Astrocyte (in vitro differentiated cells and primary cell): Measurements from ENCODE around the gene NLRX1. TPM values are rescaled to one million over a fixed set of nuclear protein-coding genes. Genes with fewer than 3 reads are reported as not detected.
A peak's percentile ranks its signal among the peaks of the same experiment; 100 is the strongest.
"Not testable (repeated sequence)": the region's sequence is repeated elsewhere in the genome, so short reads cannot be mapped to it uniquely, and the experiment has no call there.

Experiments
- DNase-seq: peaks from one replicate; pipeline ENCODE4 v3.0.0-alpha.2; 2010; ENCODE audit warnings: low read depth
- FAIRE-seq: peaks from 2 replicates; lab custom pipeline; 2011; peaks lifted over from hg19 to GRCh38; lab: Jason Lieb, UNC
- H2AFZ ChIP-seq: 2 replicates; pipeline ENCODE4 v1.6.0; 2012; ENCODE audit warnings: low read depth, low read length, inconsistent platforms
- H3K27ac ChIP-seq: 2 replicates; pipeline ENCODE4 v1.5.1; 2011; ENCODE audit warnings: low read depth, low read length, inconsistent platforms
- H3K27me3 ChIP-seq: 2 replicates; pipeline ENCODE4 v1.6.0; 2011; ENCODE audit warnings: low read length, inconsistent platforms; ENCODE audit not compliant: insufficient read depth
- H3K36me3 ChIP-seq: 2 replicates; pipeline ENCODE4 v1.5.1; 2011; ENCODE audit warnings: low read length, inconsistent platforms; ENCODE audit not compliant: insufficient read depth
- H3K4me1 ChIP-seq: 2 replicates; pipeline ENCODE4 v1.5.1; 2011; ENCODE audit warnings: low read length, inconsistent platforms; ENCODE audit not compliant: insufficient read depth
- H3K4me2 ChIP-seq: 2 replicates; pipeline ENCODE4 v1.6.0; 2012; ENCODE audit warnings: low read length, inconsistent platforms
- H3K4me3 ChIP-seq: 2 replicates; pipeline ENCODE4 v1.5.1; 2011; ENCODE audit warnings: low read depth, mild to moderate bottlenecking, low read length, inconsistent platforms; ENCODE audit not compliant: insufficient read depth
- H3K79me2 ChIP-seq: 2 replicates; pipeline ENCODE4 v1.6.0; 2012; ENCODE audit warnings: mild to moderate bottlenecking, low read length, inconsistent platforms; ENCODE audit not compliant: insufficient read depth
- H3K9ac ChIP-seq: 2 replicates; pipeline ENCODE4 v1.6.0; 2012; ENCODE audit warnings: mild to moderate bottlenecking, low read length, inconsistent platforms
- H3K9me3 ChIP-seq: 2 replicates; pipeline ENCODE4 v1.5.1; 2012; ENCODE audit warnings: low read depth, mild to moderate bottlenecking, low read length, inconsistent platforms; ENCODE audit not compliant: insufficient read depth
- H4K20me1 ChIP-seq: 2 replicates; pipeline ENCODE4 v1.6.0; 2012; ENCODE audit warnings: low read length, inconsistent platforms; ENCODE audit not compliant: insufficient read depth
- H3K27ac Mint-ChIP-seq: one replicate; pipeline ENCODE4 v1.8.0; 2021; ENCODE audit warnings: mild to moderate bottlenecking, mixed read lengths; ENCODE audit not compliant: unreplicated experiment
- H3K27me3 Mint-ChIP-seq: one replicate; pipeline ENCODE4 v1.8.0; 2021; ENCODE audit warnings: low read depth, mixed read lengths; ENCODE audit not compliant: unreplicated experiment
- H3K36me3 Mint-ChIP-seq: one replicate; pipeline ENCODE4 v1.8.0; 2021; ENCODE audit warnings: low read depth, mixed read lengths; ENCODE audit not compliant: unreplicated experiment
- H3K4me1 Mint-ChIP-seq: one replicate; pipeline ENCODE4 v1.8.0; 2021; ENCODE audit warnings: low read depth, mixed read lengths; ENCODE audit not compliant: unreplicated experiment
- H3K4me3 Mint-ChIP-seq: one replicate; pipeline ENCODE4 v1.8.0; 2021; ENCODE audit warnings: mild to moderate bottlenecking, moderate library complexity, mixed read lengths; ENCODE audit not compliant: unreplicated experiment
- H3K9me3 Mint-ChIP-seq: one replicate; pipeline ENCODE4 v1.8.0; 2021; ENCODE audit warnings: mild to moderate bottlenecking, mixed read lengths; ENCODE audit not compliant: unreplicated experiment
- EZH2 ChIP-seq: IDR thresholded peaks from 2 replicates; pipeline ENCODE4 v1.6.1; 2012; ENCODE audit warnings: mild to moderate bottlenecking, low read length, inconsistent platforms; ENCODE audit not compliant: insufficient read depth
- total RNA-seq: library from RNA; stranded (reverse); gene quantifications from 2 replicates; pipeline ENCODE4 v1.2.1, GENCODE V29; 2021
- TF ChIP-seq, protein P1 (sequence below): IDR thresholded peaks from 2 replicates; pipeline ENCODE4 v1.5.1; 2011; ENCODE audit warnings: low read depth, mild to moderate bottlenecking, inconsistent platforms, low read length, moderate library complexity; ENCODE audit not compliant: insufficient read depth

The NLRX1 gene
- total RNA-seq, 1 donor from 2014 or later, result 6.3 TPM

DNA sequence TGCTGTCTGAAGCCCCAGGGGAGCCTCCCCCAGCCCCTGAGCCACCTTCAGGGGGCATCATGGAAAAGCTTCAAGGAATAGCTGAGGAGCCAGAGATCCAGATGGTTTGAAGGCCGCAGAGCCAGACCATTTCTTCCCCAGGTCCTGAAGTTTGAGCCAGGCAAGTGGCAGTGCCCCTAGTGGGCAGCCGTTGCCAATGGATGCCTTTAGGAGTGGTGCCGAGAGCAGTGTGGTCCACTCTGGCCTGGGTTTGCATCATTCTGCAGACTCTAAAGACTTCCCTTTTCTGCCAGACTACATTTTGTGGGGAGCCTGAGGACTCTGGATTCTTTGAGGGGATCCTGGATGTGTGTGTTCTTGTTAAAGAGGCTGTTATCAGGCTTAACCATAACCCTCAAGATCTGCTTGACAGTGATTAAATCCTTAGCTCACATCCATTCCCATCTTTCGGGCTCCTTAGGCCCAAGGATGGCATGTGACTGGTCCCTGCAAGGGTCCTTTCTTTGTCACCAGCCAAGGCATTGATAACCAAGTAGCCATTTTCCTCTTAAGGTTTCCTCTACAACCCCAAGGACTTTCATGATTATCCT is 34.0 kb upstream of the NLRX1 start:
- no peak overlapping the region for H3K27ac ChIP-seq
- H4K20me1 ChIP-seq, result peaks cover 5% of the 10 kb centered on the region
- no peak overlapping the region for H3K9ac ChIP-seq
- Mint-ChIP-seq H3K4me3 (no peak overlapping the region), H3K36me3 (peaks cover 35% of the 10 kb centered on the region), H3K4me1 (peaks cover 13% of the 10 kb centered on the region), H3K27ac (no peak overlapping the region), H3K9me3 (no peaks in the 10 kb centered on the region), H3K27me3 (peaks cover 2% of the 10 kb centered on the region)
- no peaks in the 10 kb centered on the region for H3K27me3 ChIP-seq
- peaks cover 20% of the 10 kb centered on the region for H3K36me3 ChIP-seq
- no peak for DNase-seq
- no peak overlapping the region for H3K4me3 ChIP-seq
- H2AFZ ChIP-seq, result no peak overlapping the region
- H3K4me2 ChIP-seq, result no peak overlapping the region
- no peaks in the 10 kb centered on the region for H3K9me3 ChIP-seq
- TF ChIP-seq EZH2, result no peak
- TF ChIP-seq, protein P1, sequence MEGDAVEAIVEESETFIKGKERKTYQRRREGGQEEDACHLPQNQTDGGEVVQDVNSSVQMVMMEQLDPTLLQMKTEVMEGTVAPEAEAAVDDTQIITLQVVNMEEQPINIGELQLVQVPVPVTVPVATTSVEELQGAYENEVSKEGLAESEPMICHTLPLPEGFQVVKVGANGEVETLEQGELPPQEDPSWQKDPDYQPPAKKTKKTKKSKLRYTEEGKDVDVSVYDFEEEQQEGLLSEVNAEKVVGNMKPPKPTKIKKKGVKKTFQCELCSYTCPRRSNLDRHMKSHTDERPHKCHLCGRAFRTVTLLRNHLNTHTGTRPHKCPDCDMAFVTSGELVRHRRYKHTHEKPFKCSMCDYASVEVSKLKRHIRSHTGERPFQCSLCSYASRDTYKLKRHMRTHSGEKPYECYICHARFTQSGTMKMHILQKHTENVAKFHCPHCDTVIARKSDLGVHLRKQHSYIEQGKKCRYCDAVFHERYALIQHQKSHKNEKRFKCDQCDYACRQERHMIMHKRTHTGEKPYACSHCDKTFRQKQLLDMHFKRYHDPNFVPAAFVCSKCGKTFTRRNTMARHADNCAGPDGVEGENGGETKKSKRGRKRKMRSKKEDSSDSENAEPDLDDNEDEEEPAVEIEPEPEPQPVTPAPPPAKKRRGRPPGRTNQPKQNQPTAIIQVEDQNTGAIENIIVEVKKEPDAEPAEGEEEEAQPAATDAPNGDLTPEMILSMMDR, result peak; percentile 46
- H3K79me2 ChIP-seq, result no peaks in the 10 kb centered on the region
- H3K4me1 ChIP-seq, result no peaks in the 10 kb centered on the region
- FAIRE-seq, result no peak

DNA sequence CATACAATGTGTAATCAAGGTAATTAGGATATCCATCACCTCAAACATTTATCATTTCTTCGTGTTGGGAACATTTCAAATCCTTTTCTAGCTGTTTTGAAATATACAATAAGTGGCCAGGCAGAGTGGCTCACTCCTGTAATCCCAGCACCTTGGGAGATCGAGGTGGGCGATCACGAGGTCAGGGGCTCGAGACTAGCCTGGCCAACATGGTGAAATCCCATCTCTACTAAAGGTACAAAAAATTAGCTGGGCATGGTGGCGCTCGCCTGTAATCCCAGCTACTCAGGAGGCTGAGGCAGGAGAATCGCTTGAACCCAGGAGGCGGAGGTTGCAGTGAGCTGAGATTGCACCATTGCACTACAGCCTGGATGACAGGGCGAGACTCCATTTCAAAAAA is 29.2 kb upstream of the NLRX1 start:
- not testable (repeated sequence) for H3K36me3 ChIP-seq, H3K27me3 ChIP-seq, H3K4me3 Mint-ChIP-seq, H3K9me3 ChIP-seq, H3K4me1 Mint-ChIP-seq, H3K9me3 Mint-ChIP-seq, H3K79me2 ChIP-seq, DNase-seq, H3K4me3 ChIP-seq, H3K27me3 Mint-ChIP-seq, H3K27ac Mint-ChIP-seq, H3K4me2 ChIP-seq, H3K27ac ChIP-seq, H2AFZ ChIP-seq, H4K20me1 ChIP-seq, H3K9ac ChIP-seq, H3K36me3 Mint-ChIP-seq, FAIRE-seq, H3K4me1 ChIP-seq

DNA sequence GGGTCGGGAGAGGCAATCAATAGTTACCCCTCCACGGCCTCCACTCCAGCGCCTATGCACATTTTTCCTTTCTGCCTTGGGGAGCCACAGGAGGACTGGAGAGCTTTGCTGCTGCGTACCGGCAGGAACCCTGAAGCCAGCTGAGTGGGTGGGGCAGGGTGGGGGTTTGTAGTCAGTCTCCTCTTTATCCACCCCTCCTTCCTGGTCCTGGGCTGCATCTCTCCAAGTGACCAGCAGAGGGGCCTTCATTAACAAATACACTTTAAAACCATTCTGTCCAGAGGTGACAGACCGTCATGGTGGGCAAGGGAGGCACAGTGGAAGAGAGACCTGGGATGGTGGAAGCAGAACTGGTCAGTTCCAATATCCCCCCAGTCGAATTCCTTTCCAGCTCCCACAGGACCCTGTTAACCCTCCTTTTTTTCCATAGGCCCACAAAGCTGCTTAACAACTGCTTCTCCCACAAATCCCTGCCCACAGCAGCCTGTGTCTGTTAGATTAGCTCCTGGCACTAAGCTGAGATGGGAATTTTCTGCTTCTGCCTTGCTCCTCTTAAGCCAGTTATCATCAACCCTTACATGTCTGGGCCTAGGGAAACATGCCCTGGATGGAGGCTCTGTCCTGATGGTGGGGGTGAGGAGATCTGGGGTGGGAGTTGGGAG is 23.6 kb upstream of the NLRX1 start:
- Histone ChIP-seq H3K9me3 (no peaks in the 10 kb centered on the region), H3K27me3 (peaks cover 11% of the 10 kb centered on the region), H3K4me2 (peak overlapping the region; percentile 37), H4K20me1 (no peaks in the 10 kb centered on the region), H3K4me1 (peaks cover 9% of the 10 kb centered on the region), H3K79me2 (no peaks in the 10 kb centered on the region), H3K9ac (no peak overlapping the region), H2AFZ (peak overlapping the region; percentile 58), H3K27ac (no peak overlapping the region), H3K36me3 (no peaks in the 10 kb centered on the region), H3K4me3 (no peak overlapping the region)
- TF ChIP-seq EZH2, result no peak
- TF ChIP-seq, protein P1, result peak; percentile 39
- peaks cover 33% of the 10 kb centered on the region for H3K27me3 Mint-ChIP-seq
- H3K36me3 Mint-ChIP-seq, result no peaks in the 10 kb centered on the region
- FAIRE-seq (peak; percentile 13), DNase-seq (peak; percentile 47)
- no peaks in the 10 kb centered on the region for H3K4me1 Mint-ChIP-seq
- peaks cover 1% of the 10 kb centered on the region for H3K9me3 Mint-ChIP-seq
- no peak overlapping the region for H3K27ac Mint-ChIP-seq
- H3K4me3 Mint-ChIP-seq, result no peak overlapping the region
